Muscle layer of duodenum (tissue), 2 donors: ENCODE measurements around the gene INHBC.
A peak's percentile ranks its signal among the peaks of the same experiment; 100 is the strongest.

ENCODE experiments used
- H3K27ac ChIP-seq: one replicate; pipeline ENCODE4 v1.7.0; 2013; ENCODE audit warnings: mild to moderate bottlenecking, low read length
- H3K27me3 ChIP-seq: one replicate; pipeline ENCODE4 v1.7.0; 2013; ENCODE audit warnings: low read depth, mild to moderate bottlenecking, control low read depth, low read length
- H3K36me3 ChIP-seq, 2 donors: one replicate each; pipeline ENCODE4 v1.7.0; 2013; ENCODE audit warnings: low read length in 2 of 2, control low read depth in 1 of 2, mild to moderate bottlenecking in 1 of 2; ENCODE audit not compliant: insufficient read depth in 2 of 2, control insufficient read depth in 1 of 2
- H3K4me1 ChIP-seq, 2 donors: one replicate each; pipeline ENCODE4 v1.7.0; 2013; ENCODE audit warnings: low read length in 2 of 2, mild to moderate bottlenecking in 2 of 2, control low read depth in 1 of 2, moderate library complexity in 1 of 2; ENCODE audit not compliant: insufficient read depth in 2 of 2, control insufficient read depth in 1 of 2
- H3K4me3 ChIP-seq, 2 donors: one replicate each; pipeline ENCODE4 v1.7.0; 2013; ENCODE audit warnings: low read length in 2 of 2, low read depth in 1 of 2, mild to moderate bottlenecking in 1 of 2
- H3K9me3 ChIP-seq, 2 donors: one replicate each; pipeline ENCODE4 v1.7.0; 2013; ENCODE audit warnings: low read length in 2 of 2, control low read depth in 1 of 2, mild to moderate bottlenecking in 1 of 2; ENCODE audit not compliant: control insufficient read depth in 1 of 2
- donor health status: healthy.

Gene INHBC

GRCh38 chr12:57479376-57480115 is 45.0 kb downstream of the INHBC start, which contains the start of gene ARHGAP9:
ARHGAP9 (minus strand) TSS chr12:57479866; CDS start chr12:57479406, 460 bp downstream.
- peaks cover 0 to 14% of the 10 kb centered on the region in 2 donors for H3K4me1 ChIP-seq
- peak within 1 kb of the TSS in 1 of 2 donors; percentile 16 for H3K4me3 ChIP-seq
- peak within 1 kb of the TSS; percentile 81 for H3K27ac ChIP-seq

DNA sequence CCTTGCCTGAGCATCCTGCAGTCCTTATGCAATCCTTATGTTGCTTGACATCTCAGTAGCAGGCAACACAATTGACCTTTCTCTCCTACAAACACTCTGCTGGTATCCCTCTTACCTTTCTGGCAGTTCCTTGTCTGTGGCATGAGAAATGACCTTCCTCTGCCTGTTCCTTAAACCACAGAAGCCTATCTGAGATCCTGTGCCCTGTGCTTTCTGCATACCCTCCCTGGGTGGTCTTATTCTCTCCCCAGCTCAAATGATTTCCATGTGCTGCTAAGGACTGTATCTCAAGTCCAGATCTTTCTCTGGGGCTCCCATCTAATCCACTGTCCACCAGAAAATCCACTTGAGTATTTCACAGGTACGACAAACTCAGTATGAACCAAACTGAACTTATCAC is 47.1 kb downstream of the INHBC start:
- Histone ChIP-seq H3K4me3 (no peak overlapping the region), H3K36me3 (no peaks in the 10 kb centered on the region), H3K27ac (no peak overlapping the region), H3K27me3 (no peaks in the 10 kb centered on the region), H3K4me1 (no peaks in the 10 kb centered on the region), H3K9me3 (no peaks in the 10 kb centered on the region)

More at GRCh38 chr12:57479376-57480115, 45.0 kb downstream of the INHBC start, which contains the start of gene ARHGAP9:
- no peaks in the 10 kb centered on the region for H3K9me3 ChIP-seq
- no peaks in the 10 kb centered on the region for H3K36me3 ChIP-seq
- H3K27me3 ChIP-seq: peaks cover 4% of the 10 kb centered on the region

- H3K4me1 ChIP-seq: peaks cover 1 to 3% of the 10 kb centered on the region in 2 donors
- no peaks in the 10 kb centered on the region for H3K9me3 ChIP-seq
- H3K27ac ChIP-seq: no peak overlapping the region
- no peaks in the 10 kb centered on the region for H3K27me3 ChIP-seq
- H3K36me3 ChIP-seq: no peaks in the 10 kb centered on the region
- H3K4me3 ChIP-seq: no peak overlapping the region
Observed at GRCh38 chr12:57483466-57483865, 48.9 kb downstream of the INHBC start.

DNA sequence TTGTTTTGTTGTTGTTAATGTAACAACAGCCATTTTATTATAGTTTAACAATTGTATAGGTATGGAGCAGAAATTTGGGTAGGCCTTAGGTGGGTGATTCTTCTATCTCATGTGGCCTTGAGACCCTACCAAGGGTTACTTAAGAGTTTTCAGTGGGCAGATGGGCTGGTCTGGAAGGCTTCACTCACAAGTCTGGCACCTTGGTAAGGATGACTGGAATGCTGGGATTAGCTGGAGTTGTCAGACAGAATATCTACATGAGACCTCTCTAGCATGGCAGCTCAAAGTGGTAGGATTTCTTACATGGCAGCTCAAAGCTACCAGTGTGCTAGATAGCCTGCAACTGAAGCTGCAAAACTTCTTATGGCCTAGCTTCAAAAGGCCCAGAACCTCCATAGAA is 51.1 kb downstream of the INHBC start:
- Histone ChIP-seq H3K27ac (no peak overlapping the region), H3K36me3 (peaks cover 14 to 17% of the 10 kb centered on the region in 2 donors), H3K4me3 (no peak overlapping the region), H3K4me1 (peaks cover 3 to 13% of the 10 kb centered on the region in 2 donors), H3K9me3 (no peaks in the 10 kb centered on the region), H3K27me3 (no peaks in the 10 kb centered on the region)

DNA sequence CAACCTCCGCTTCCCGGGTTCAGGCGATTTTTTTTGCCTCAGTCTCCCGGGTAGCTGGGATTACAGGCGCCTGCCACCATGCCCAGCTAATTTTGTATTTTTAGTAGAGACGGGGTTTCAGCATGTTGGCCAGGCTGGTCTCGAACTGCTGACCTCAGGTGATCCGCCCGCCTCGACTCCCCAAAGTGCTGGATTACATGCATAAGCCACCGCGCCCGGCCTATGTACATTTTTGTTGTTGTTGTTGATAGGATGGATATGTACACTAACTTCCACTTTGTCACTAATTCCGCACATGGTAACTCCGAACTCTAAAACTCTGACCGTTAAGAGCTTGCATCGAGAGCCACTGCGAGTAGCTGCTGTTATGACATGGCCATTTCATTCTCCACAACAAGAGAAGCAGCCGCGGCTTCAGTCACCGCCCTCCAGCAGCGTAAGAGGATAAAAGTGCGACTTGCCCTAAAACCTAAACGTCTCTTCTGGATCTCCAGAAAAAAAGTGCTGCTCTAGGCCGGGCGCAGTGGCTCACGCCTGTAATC is 52.5 kb downstream of the INHBC start:
- peaks cover 24 to 29% of the 10 kb centered on the region in 2 donors for H3K36me3 ChIP-seq
- no peaks in the 10 kb centered on the region for H3K27me3 ChIP-seq
- H3K9me3 ChIP-seq: no peaks in the 10 kb centered on the region
- peaks cover 3 to 13% of the 10 kb centered on the region in 2 donors for H3K4me1 ChIP-seq
- H3K27ac ChIP-seq: no peak overlapping the region
- peak overlapping the region; percentile 95 to 98 for H3K4me3 ChIP-seq

- peaks cover 24 to 29% of the 10 kb centered on the region in 2 donors for H3K36me3 ChIP-seq
- no peaks in the 10 kb centered on the region for H3K9me3 ChIP-seq
- peak within 1 kb of the TSS; percentile 72 for H3K27ac ChIP-seq
- H3K4me3 ChIP-seq: peak within 1 kb of the TSS; percentile 95 to 98
- no peaks in the 10 kb centered on the region for H3K27me3 ChIP-seq
- peaks cover 3 to 13% of the 10 kb centered on the region in 2 donors for H3K4me1 ChIP-seq
Observed at GRCh38 chr12:57487597-57488401, 53.2 kb downstream of the INHBC start, which contains the start of gene MARS1. MARS1 (plus strand) TSS chr12:57488068; CDS start chr12:57488091, 23 bp downstream.

- Histone ChIP-seq H3K4me1 (peaks cover 3 to 13% of the 10 kb centered on the region in 2 donors), H3K9me3 (no peaks in the 10 kb centered on the region), H3K27me3 (no peaks in the 10 kb centered on the region), H3K27ac (peak overlapping the region; percentile 72), H3K36me3 (peaks cover 24 to 29% of the 10 kb centered on the region in 2 donors), H3K4me3 (peak overlapping the region; percentile 95 to 98)
Observed at GRCh38 chr12:57488402-57489156, 54.0 kb downstream of the INHBC start.

DNA sequence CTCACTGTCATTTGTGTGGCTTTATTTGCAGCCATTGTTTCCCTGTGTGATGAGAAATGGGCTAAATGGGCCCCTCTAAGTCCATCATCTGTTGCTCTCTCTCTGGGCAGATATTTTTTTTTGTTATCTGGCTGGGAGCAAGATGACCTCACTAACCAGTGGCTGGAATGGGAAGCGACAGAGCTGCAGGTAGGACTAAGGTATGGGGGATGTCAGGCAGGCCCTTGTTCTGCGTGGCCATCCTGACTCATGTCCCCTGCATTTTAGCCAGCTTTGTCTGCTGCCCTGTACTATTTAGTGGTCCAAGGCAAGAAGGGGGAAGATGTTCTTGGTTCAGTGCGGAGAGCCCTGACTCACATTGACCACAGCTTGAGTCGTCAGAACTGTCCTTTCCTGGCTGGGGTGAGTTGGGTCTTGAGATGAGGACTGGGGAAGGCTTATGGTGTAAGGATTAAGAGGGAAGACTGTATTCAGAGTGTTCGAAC is 54.6 kb downstream of the INHBC start:
- Histone ChIP-seq H3K4me3 (peak overlapping the region; percentile 95 to 98), H3K27me3 (no peaks in the 10 kb centered on the region), H3K4me1 (peaks cover 3 to 13% of the 10 kb centered on the region in 2 donors), H3K27ac (peak overlapping the region; percentile 72), H3K36me3 (peaks cover 24 to 29% of the 10 kb centered on the region in 2 donors), H3K9me3 (no peaks in the 10 kb centered on the region)

DNA sequence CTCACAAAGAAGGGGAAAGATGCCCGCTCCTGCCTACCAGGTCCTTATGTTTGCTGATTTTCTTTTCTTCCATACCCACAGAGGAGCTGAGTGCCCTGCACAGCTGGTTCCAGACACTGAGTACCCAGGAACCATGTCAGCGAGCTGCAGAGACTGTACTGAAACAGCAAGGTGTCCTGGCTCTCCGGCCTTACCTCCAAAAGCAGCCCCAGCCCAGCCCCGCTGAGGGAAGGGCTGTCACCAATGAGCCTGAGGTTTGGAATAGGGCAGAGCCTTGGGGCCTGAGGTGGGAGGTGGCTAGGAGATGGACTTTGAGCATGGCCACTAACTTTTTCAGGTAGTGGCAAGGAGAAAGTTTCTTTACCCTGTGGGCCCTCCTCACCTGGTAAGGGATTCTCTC is 55.5 kb downstream of the INHBC start:
- H3K9me3 ChIP-seq: no peaks in the 10 kb centered on the region
- no peak overlapping the region for H3K4me3 ChIP-seq
- no peak overlapping the region for H3K27ac ChIP-seq
- peaks cover 24 to 29% of the 10 kb centered on the region in 2 donors for H3K36me3 ChIP-seq
- H3K27me3 ChIP-seq: no peaks in the 10 kb centered on the region
- H3K4me1 ChIP-seq: peaks cover 3 to 13% of the 10 kb centered on the region in 2 donors

- Histone ChIP-seq H3K36me3 (peaks cover 24 to 36% of the 10 kb centered on the region in 2 donors), H3K27ac (no peak overlapping the region), H3K27me3 (no peaks in the 10 kb centered on the region), H3K9me3 (no peaks in the 10 kb centered on the region), H3K4me1 (peaks cover 3 to 13% of the 10 kb centered on the region in 2 donors), H3K4me3 (no peak overlapping the region)
Observed at GRCh38 chr12:57491393-57492280, 57.1 kb downstream of the INHBC start.
